Smooth muscle cell (in vitro differentiated cells): ENCODE results near the gene ERI3. TPM values are rescaled to one million over a fixed set of nuclear protein-coding genes. Genes with fewer than 3 reads are reported as not detected.
"Not testable (repeated sequence)": the region's sequence is repeated elsewhere in the genome, so short reads cannot be mapped to it uniquely, and the experiment has no call there.

ENCODE experiments used
- DNase-seq: peaks from one replicate; lab custom pipeline; 2025; ENCODE audit not compliant: unreplicated experiment; lab: John Stamatoyannopoulos, UW
- H2AFZ ChIP-seq: fragments of 200-600 bp; sonication (generic); 2 replicates; pipeline ENCODE4 v1.6.0; 2016; ENCODE audit warnings: antibody characterized with exemption, low read depth, mild to moderate bottlenecking
- H3F3A ChIP-seq: fragments of 200-600 bp; sonication (generic); 2 replicates; pipeline ENCODE4 v1.6.0; 2017; ENCODE audit warnings: antibody characterized with exemption, low read depth
- H3K27ac ChIP-seq: fragments of 200-600 bp; sonication (generic); 2 replicates; pipeline ENCODE4 v1.5.1; 2016; ENCODE audit warnings: low read depth, mild to moderate bottlenecking
- H3K27me3 ChIP-seq: fragments of 200-600 bp; sonication (generic); 2 replicates; pipeline ENCODE4 v1.6.1; 2016; ENCODE audit warnings: low read depth, mild to moderate bottlenecking
- H3K36me3 ChIP-seq: fragments of 200-600 bp; sonication (generic); 2 replicates; pipeline ENCODE4 v1.5.1; 2016; ENCODE audit warnings: low read depth
- H3K4me1 ChIP-seq: fragments of 200-600 bp; sonication (generic); 2 replicates; pipeline ENCODE4 v1.5.1; 2016; ENCODE audit warnings: low read depth
- H3K4me2 ChIP-seq: fragments of 200-600 bp; sonication (generic); 2 replicates; pipeline ENCODE4 v1.6.0; 2016; ENCODE audit warnings: mild to moderate bottlenecking
- H3K4me3 ChIP-seq: fragments of 200-600 bp; sonication (generic); 2 replicates; pipeline ENCODE4 v1.5.1; 2016; ENCODE audit warnings: mild to moderate bottlenecking
- H3K79me2 ChIP-seq: fragments of 200-600 bp; sonication (generic); 2 replicates; pipeline ENCODE4 v1.6.0; 2016; ENCODE audit warnings: low read depth, mild to moderate bottlenecking
- H3K9ac ChIP-seq: fragments of 200-600 bp; sonication (generic); 2 replicates; pipeline ENCODE4 v1.6.0; 2016; ENCODE audit warnings: low read depth
- H3K9me3 ChIP-seq: fragments of 200-600 bp; sonication (generic); replicated peaks from 2 replicates; pipeline ENCODE4 v1.5.1; 2016; ENCODE audit warnings: low read depth
- H4K20me1 ChIP-seq: fragments of 200-600 bp; sonication (generic); 2 replicates; pipeline ENCODE4 v1.6.0; 2016; ENCODE audit warnings: low read depth
- WGBS: methylation state at CpG from one replicate; pipeline ENCODE4 v1.1.7; 2016; ENCODE audit warnings: low lambda C conversion rate; 5-methylcytosine and 5-hydroxymethylcytosine counted together
- polyA plus RNA-seq: library from polyadenylated mRNA; unstranded; fragments of >200 nt; fragmentation: Nextera tagmentation; extraction: Ambion mirVana; gene quantifications from 2 replicates; pipeline ENCODE4 v1.2.1, GENCODE V29; 2016
- total RNA-seq: library from RNA; depleted of rRNA; stranded (reverse); fragments of >200 nt; gene quantifications from 2 replicates; pipeline ENCODE4 v1.2.3, GENCODE V29; 2014
- TF ChIP-seq, protein P1 (sequence below): fragments of 200-600 bp; sonication (generic); IDR thresholded peaks from 2 replicates; pipeline ENCODE4 v1.5.1; 2017; ENCODE audit warnings: borderline replicate concordance, mild to moderate bottlenecking, antibody characterized with exemption; ENCODE audit not compliant: insufficient read depth, poor library complexity, severe bottlenecking

ERI3 gene
- total and polyA plus RNA-seq, 2 experiments from 2014 or later: 91.2 to 112 TPM

DNA sequence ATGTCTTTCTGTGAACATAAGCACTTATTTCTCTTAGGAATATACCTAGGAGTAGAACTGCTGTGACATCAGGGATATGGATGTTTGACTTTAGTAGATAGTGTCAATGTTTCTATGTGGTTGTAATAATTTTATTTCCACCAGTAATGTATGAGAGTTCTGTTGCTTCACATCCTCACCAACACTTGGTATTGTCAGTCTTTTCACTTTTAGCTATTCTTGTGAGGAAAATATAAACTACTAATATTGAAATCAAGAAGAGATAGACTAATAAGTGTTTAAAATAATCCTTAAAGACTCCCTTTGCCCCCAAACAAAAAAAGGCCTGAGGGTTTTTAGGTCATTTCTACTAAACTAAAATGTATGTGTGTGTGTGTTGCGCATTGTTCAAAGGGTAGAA is 144.5 kb downstream of the ERI3 start:
- no peak for DNase-seq

GRCh38 chr1:44208226-44208625 is 146.8 kb downstream of the ERI3 start:
- Histone ChIP-seq H2AFZ (no peak overlapping the region), H3K27me3 (no peaks in the 10 kb centered on the region), H3K4me3 (no peak overlapping the region), H3K36me3 (no peaks in the 10 kb centered on the region), H4K20me1 (no peaks in the 10 kb centered on the region), H3K9ac (no peak overlapping the region), H3K9me3 (no peaks in the 10 kb centered on the region), H3K27ac (no peak overlapping the region), H3K79me2 (no peaks in the 10 kb centered on the region), H3K4me2 (no peak overlapping the region), H3F3A (no peaks in the 10 kb centered on the region), H3K4me1 (peaks cover 5% of the 10 kb centered on the region)
- DNase-seq: no peak
- TF ChIP-seq, protein P1, sequence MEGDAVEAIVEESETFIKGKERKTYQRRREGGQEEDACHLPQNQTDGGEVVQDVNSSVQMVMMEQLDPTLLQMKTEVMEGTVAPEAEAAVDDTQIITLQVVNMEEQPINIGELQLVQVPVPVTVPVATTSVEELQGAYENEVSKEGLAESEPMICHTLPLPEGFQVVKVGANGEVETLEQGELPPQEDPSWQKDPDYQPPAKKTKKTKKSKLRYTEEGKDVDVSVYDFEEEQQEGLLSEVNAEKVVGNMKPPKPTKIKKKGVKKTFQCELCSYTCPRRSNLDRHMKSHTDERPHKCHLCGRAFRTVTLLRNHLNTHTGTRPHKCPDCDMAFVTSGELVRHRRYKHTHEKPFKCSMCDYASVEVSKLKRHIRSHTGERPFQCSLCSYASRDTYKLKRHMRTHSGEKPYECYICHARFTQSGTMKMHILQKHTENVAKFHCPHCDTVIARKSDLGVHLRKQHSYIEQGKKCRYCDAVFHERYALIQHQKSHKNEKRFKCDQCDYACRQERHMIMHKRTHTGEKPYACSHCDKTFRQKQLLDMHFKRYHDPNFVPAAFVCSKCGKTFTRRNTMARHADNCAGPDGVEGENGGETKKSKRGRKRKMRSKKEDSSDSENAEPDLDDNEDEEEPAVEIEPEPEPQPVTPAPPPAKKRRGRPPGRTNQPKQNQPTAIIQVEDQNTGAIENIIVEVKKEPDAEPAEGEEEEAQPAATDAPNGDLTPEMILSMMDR: no peak

More for the DNA sequence above, 144.5 kb downstream of the ERI3 start:
- H3K9ac ChIP-seq: no peak overlapping the region
- no peaks in the 10 kb centered on the region for H3K79me2 ChIP-seq
- no peak overlapping the region for H3K27ac ChIP-seq
- no peaks in the 10 kb centered on the region for H3K27me3 ChIP-seq
- TF ChIP-seq, protein P1: no peak
- H3K4me2 ChIP-seq: no peak overlapping the region
- 100% methylated on average over 1 of the region's 1 CpG for WGBS
- H2AFZ ChIP-seq: no peak overlapping the region
- peaks cover 5% of the 10 kb centered on the region for H3K4me1 ChIP-seq
- no peaks in the 10 kb centered on the region for H3F3A ChIP-seq
- H3K4me3 ChIP-seq: no peak overlapping the region
- no peaks in the 10 kb centered on the region for H4K20me1 ChIP-seq
- no peaks in the 10 kb centered on the region for H3K9me3 ChIP-seq
- no peaks in the 10 kb centered on the region for H3K36me3 ChIP-seq

GRCh38 chr1:44206545-44206944 is 148.5 kb downstream of the ERI3 start:
- not testable (repeated sequence) for H3K9ac ChIP-seq, H3K27ac ChIP-seq, H3K36me3 ChIP-seq, H3K9me3 ChIP-seq, H3K79me2 ChIP-seq, H3K4me2 ChIP-seq, H3K4me1 ChIP-seq, H4K20me1 ChIP-seq, H2AFZ ChIP-seq, H3K4me3 ChIP-seq, H3F3A ChIP-seq, H3K27me3 ChIP-seq, DNase-seq
- WGBS: 87% methylated on average over 5 of the region's 5 CpGs

- Histone ChIP-seq H3K36me3 (no peaks in the 10 kb centered on the region), H3K79me2 (no peaks in the 10 kb centered on the region), H3F3A (no peaks in the 10 kb centered on the region), H3K27me3 (no peaks in the 10 kb centered on the region), H3K9ac (no peak overlapping the region), H3K4me2 (no peak overlapping the region), H3K9me3 (no peaks in the 10 kb centered on the region), H3K4me3 (no peak overlapping the region), H2AFZ (no peak overlapping the region), H3K27ac (no peak overlapping the region), H3K4me1 (no peaks in the 10 kb centered on the region), H4K20me1 (no peaks in the 10 kb centered on the region)
- TF ChIP-seq, protein P1: no peak
- DNase-seq: no peak
- 88% methylated on average over 8 of the region's 8 CpGs for WGBS
Observed at GRCh38 chr1:44200336-44200735, 154.7 kb downstream of the ERI3 start.
